GM18868 (cell line): Measurements from ENCODE around the gene SEC24C.
"Not testable (repeated sequence)": the region's sequence is repeated elsewhere in the genome, so short reads cannot be mapped to it uniquely, and the experiment has no call there.

Experiments
- ATAC-seq: cut with Tn5 transposase; IDR thresholded peaks from one replicate; pipeline ENCODE4 v1.9.1; 2021; ENCODE audit warnings: mild to moderate bottlenecking, moderate library complexity; ENCODE audit not compliant: unreplicated experiment

SEC24C gene

DNA sequence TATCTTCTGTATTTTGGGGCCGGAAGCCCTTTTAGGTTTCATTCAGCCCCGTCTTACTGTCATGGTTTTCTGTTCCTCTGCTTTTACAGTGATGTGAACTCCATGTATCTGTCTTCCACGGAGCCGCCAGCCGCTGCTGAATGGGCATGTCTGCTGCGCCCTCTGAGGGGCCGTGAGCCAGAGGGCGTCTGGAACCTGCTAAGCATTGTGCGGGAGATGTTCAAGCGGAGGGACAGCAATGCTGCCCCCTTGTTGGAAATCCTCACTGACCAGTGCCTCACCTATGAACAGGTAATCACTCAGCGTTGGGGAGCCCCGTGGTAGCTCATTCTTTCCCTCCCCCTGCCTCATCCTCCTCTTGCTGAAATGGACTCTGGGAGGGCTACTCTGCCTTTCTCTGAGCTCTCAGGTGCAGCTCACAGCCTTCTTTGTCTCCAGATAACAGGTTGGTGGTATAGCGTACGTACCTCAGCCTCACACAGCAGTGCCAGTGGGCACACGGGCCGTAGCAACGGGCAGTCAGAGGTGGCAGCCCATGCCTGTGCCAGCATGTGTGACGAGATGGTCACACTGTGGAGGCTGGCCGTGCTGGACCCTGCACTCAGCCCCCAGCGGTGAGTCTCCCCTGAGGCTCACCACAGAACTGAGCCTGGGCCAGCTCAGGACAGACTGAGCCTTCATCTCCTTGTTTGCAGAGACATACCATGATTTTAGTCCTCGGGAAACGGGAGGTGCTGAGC lies 46.9 kb downstream of the SEC24C start:
- no peak for ATAC-seq

DNA sequence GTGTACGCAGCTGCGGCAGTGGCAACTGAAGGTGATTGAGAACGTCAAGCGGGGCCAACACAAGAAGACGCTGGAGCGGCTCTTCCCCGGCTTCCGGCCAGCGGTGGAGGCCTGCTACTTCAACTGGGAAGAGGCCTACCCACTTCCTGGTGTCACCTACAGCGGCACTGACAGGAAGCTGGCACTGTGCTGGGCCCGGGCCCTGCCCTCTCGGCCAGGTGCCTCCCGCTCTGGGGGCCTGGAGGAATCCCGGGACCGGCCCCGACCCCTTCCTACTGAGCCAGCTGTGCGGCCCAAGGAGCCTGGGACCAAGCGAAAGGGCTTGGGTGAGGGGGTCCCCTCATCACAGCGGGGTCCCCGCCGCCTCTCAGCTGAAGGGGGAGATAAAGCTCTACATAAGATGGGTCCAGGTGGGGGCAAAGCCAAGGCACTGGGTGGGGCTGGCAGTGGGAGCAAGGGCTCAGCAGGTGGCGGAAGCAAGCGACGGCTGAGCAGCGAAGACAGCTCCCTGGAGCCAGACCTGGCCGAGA lies 47.8 kb downstream of the SEC24C start:
- no peak for ATAC-seq

DNA sequence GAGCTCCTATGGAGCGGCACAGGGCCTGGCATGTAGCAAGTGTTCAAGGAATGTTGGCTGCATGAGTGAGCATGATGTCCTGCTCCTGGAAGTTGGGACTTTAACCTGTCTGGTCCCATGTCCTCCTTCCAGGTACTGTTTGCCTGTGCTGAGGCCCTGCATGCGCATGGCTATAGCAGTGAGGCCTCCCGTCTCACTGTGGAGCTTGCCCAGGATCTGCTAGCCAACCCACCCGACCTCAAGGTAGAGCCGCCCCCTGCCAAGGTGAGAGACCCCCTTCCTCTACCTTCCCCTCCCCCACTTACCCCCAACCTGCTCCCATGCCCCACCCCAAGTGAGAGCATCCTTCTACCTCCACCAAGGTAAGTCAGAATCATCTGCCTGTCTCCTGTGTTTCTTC lies 49.3 kb downstream of the SEC24C start:
- ATAC-seq, result no peak

DNA sequence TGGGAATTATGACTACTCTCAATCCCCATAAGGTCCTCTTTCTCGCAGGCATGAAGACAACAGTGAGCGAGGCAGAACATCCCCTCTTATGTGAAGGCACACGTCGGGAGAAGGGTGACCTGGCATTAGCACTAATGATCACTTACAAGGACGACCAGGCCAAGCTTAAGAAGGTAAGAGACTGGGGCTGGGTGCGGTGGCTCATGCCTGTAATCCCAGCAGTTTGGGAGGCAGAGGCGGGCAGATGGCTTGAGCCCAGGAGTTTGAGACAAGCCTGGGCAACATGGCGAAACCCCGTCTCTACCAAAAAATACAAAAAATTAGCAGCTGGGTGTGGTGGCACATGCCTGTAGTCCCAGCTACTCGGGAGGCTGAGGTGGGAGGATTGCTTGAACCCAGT lies 51.3 kb downstream of the SEC24C start:
- ATAC-seq, result not testable (repeated sequence)

DNA sequence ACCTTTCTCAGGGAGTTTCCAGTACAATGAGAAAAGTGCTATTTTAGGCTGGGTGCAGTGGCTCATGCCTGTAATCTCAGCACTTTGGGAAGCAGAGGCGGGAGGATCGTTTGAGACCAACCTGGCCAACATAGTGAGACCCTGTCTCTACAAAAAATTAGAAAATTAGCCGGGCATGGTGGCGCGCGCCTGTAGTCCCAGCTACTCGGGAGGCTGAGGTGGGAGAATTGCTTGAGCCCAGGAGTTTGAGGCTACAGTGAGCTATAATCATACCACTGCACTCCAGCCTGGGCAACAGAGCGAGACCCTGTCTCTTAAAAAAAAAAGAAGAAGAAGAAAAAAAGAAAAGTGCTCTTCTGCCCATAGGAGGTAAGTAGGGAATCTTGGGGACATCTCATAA lies 51.9 kb downstream of the SEC24C start:
- ATAC-seq, result not testable (repeated sequence)

DNA sequence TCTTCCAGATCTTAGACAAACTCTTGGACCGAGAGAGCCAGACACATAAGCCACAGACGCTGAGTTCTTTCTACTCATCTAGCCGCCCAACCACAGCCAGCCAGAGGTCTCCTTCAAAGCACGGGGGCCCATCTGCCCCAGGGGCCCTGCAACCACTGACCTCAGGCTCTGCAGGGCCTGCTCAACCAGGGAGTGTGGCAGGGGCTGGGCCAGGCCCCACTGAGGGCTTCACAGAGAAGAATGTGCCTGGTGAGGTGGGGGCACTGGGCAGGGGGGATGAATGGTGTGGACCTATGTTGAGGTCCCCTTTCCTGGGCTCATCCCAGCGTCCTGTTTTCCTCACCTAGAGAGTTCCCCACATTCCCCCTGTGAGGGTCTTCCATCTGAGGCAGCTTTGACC lies 52.6 kb downstream of the SEC24C start:
- no peak for ATAC-seq

GRCh38 chr10:73797324-73798025 lies 53.3 kb downstream of the SEC24C start:
- no peak for ATAC-seq

GRCh38 chr10:73798087-73798486 lies 53.9 kb downstream of the SEC24C start:
- ATAC-seq, result no peak

- no peak for ATAC-seq
Observed at GRCh38 chr10:73798927-73799560, 54.9 kb downstream of the SEC24C start.

DNA sequence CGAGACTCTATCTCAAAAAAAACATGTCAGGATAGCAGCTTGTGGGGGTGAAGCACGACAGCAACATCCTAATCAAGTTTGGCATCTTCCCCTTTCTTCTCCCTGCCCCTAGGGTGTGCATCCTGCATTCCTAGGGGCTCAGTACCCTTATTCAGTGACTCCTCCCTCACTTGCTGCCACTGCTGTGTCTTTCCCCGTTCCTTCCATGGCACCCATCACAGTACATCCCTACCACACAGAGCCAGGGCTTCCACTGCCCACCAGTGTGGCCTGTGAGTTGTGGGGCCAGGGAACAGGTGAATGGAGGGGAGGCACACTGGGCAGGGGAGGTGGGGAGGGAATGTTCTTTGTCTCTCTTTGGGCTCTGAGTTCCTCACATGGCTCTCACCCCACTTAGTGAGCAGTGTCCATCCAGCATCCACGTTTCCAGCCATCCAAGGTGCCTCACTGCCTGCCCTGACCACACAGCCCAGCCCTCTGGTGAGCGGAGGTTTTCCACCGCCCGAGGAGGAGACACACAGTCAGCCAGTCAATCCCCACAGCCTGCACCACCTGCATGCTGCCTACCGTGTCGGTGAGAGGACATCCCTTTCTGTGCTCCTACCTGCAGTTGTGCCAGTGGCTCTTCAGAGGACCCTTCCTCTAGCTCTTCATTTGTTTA lies 55.9 kb downstream of the SEC24C start:
- no peak for ATAC-seq

- ATAC-seq, result no peak
Observed at GRCh38 chr10:73800560-73801252, 56.5 kb downstream of the SEC24C start.

DNA sequence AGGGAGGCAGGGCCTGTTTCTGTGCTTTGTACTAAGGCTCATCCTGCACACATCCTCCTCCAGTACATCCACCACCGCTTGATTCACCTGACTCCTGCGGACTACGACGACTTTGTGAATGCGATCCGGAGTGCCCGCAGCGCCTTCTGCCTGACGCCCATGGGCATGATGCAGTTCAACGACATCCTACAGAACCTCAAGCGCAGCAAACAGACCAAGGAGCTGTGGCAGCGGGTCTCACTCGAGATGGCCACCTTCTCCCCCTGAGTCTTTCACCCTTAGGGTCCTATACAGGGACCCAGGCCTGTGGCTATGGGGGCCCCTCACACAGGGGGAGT lies 57.0 kb downstream of the SEC24C start:
- ATAC-seq, result no peak

DNA sequence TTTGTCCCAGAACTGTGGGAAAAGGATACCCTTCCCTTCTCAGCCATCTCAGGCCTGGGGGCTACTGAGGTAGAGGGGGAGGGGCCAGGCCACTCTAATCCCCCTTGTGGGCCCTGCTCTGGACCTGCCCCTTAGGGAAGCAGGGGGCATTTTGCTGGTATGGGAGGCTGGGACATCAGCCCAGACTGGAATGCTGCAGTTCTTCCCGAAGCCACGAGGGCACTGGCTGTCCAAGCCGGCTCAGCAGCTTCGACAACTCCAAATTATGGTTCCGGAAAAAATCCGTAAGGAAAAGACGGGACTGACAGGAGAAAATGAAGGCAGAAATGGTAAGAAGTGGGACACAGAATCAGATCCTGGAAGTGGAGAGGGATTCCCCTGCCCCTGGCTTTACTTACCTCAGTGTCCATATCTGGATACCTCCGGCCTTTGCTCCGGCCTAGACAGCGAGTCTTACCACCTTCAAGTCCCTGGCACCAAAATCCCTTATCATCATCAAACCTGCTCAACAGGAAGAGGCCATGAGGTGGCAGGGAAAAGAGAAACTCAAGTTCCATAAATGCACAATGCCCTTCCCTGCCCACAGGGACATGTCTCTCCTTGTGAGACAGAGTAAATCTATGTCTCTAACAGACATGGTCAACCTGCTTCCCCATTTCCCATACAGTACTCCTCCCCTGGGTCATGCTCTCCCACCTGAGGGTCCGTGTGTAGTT lies 58.3 kb downstream of the SEC24C start:
- ATAC-seq, result no peak

- ATAC-seq, result peak; percentile 91
Observed at GRCh38 chr10:73803680-73804286, 59.6 kb downstream of the SEC24C start.

DNA sequence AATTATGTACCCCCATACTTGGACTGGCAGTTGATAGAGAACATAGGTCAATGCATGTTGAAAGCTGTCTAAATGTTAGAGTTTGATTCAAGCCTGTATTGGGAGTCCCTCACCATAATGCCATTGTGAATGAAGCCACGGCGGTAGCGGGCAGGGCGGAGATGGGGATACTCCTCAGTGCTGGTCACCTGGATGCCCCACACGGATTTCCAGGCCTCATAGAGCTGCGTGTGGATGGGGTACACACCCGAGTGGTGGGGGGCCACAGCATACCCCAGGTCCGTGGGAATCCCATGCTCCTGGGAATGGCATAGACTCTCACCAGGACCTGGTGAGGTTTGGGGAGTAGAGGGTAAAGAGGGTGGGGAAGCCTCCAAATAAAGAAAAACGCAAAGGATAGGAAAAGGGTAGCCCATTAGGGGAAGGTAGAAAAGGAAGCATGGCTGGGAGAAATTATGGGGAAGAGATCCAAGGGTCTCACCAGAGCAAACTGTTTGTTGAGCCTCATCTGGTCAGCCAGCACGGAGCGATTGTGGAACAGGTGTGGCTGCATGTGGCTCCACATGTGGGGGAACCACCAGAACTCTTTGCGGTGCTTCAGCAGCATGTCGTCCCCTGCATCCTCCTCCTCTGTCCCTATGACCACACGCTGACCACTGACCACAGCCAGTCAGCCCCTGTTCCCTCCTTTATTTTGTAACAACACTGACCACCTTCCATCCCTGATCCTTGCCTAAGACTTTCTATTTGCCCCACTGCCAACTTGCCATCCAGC lies 62.2 kb downstream of the SEC24C start:
- no peak for ATAC-seq

- ATAC-seq, result no peak
Observed at GRCh38 chr10:73807471-73807870, 63.3 kb downstream of the SEC24C start.

DNA sequence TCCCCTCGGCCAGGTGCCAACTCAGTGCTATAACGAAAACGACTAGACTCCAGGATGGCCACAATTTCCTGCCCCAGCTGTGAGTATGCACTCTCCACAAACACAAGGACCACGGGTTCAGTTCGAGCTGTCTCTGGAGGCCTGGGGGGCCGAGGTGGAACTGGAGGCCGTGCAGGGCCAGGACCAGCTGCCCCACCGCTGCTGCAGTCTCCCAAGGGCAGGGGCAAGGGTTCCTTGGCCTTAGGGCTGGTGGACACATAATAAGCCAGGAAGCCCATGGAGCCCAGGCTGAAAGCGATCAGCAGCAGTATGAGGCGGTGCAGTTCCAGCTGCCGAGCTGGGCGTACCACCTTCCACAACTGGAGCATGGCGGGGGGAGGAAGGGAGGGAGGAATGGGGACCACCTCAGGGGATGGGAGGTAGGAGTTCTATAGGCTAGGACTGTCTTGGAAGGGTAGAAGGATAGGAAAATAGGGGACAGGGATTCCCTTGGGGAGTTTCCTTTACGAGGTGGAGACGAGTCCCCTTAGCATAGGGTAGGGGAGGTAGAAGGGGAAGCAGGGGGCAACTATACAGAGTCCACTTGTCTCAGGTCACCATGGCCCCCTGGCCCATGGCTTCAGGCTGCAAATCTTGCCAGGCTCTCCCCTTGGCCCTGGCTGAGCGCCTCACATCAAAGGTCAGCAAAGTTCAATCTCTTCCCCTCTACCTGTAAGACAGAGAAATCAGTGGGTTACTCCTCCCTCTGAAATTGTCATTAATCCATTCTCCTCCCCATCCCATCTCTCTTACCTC lies 64.0 kb downstream of the SEC24C start:
- ATAC-seq, result no peak
